ENCODE results near the gene DNAH12. TPM values are rescaled to one million over a fixed set of nuclear protein-coding genes. Genes with fewer than 3 reads are reported as not detected.
A peak's percentile ranks its signal among the peaks of the same experiment; 100 is the strongest.

DNAH12 gene
- total and polyA plus RNA-seq, 10 of the 15 experiments (the other 5 are each of a cell fraction or from before 2014, with no cell fraction given): under 0.01 to 0.35 (median 0.08) TPM

- intact Hi-C loops (cut with micrococcal nuclease; ENCODE audit: unreplicated experiment) (loop anchor here (10.0 kb wide), 1 partner anchor 329 kb away; no protein-coding TSS in a partner anchor), in situ Hi-C loops (cut with MboI) (no loop called here)
- no peak overlapping the region for H3K4me2 ChIP-seq (ENCODE audit: control insufficient read depth, insufficient read depth)
- no peaks in the 10 kb centered on the region for H3K27me3 ChIP-seq (replicated peaks in 1 of 2; ENCODE audit: control insufficient read depth in 2 of 2, insufficient read depth in 2 of 2, low read length in 1 of 2)
- no peak for DNase-seq (ENCODE audit: low read depth, low spot score)
- BruUV-seq (replicated peaks): no TSS peak
- WGBS (ENCODE audit: insufficient coverage, insufficient replicate concordance, low lambda C conversion rate, missing lambda C conversion rate): 27% methylated on average over 4 of the region's 4 CpGs
- TF ChIP-seq HCFC1 (IDR thresholded peaks at IDR 0.05; ENCODE audit: low read length) (no peak), RFX5 (IDR thresholded peaks at IDR 0.05; ENCODE audit: low read depth, low read length) (no peak), RUNX3 (IDR thresholded peaks at IDR 0.05; ENCODE audit: low read length) (no peak), MLLT1 (IDR thresholded peaks at IDR 0.05) (no peak), DPF2 (IDR thresholded peaks at IDR 0.05) (no peak), STAT1 (conservative IDR thresholded peaks at IDR 0.05) (no peak), ELK1 (IDR thresholded peaks at IDR 0.05; ENCODE audit: low read depth, low read length) (no peak), NKRF (conservative IDR thresholded peaks at IDR 0.05) (no peak), SMC3 (IDR thresholded peaks at IDR 0.05; ENCODE audit: borderline replicate concordance, low read length) (peak; percentile 32; the same call in 1 of the 2 replicates), MAX (IDR thresholded peaks at IDR 0.05; ENCODE audit: low read depth, low read length) (no peak), CTCF (IDR thresholded peaks at IDR 0.05 in 2 of 3, conservative IDR thresholded peaks at IDR 0.05 in 1 of 3; ENCODE audit: control insufficient read depth in 2 of 3, extremely low read depth in 1 of 3, insufficient read depth in 1 of 3, low read depth in 3 of 3, low read length in 3 of 3) (peak; percentile 21 to 29 (median 25); a peak in 4 of 6 replicates), RAD21 (IDR thresholded peaks at IDR 0.05; ENCODE audit: insufficient read depth, low read depth, low read length) (peak; percentile 21; the same call in 1 of the 2 replicates)
- no peak overlapping the region for H3K9ac ChIP-seq (ENCODE audit: control insufficient read depth, insufficient read depth, low read length)
- no peaks in the 10 kb centered on the region for H3K79me2 ChIP-seq (ENCODE audit: control insufficient read depth, insufficient read depth, low read length)
- no peaks in the 10 kb centered on the region for H4K20me1 ChIP-seq (ENCODE audit: control insufficient read depth, insufficient read depth)
- no peak for FAIRE-seq
- H2AFZ ChIP-seq (ENCODE audit: control insufficient read depth, low read depth, low read length): no peak overlapping the region
- H3K27ac ChIP-seq (ENCODE audit: control insufficient read depth, insufficient read depth): no peak overlapping the region
- ATAC-seq: peak; percentile 45; the same call in 2 of the 3 replicates
- no peaks in the 10 kb centered on the region for H3K36me3 ChIP-seq (ENCODE audit: control insufficient read depth in 2 of 2, insufficient read depth in 2 of 2, low read length in 1 of 2)
- POLR2A ChIA-PET: no interaction called here
- H3K9me3 ChIP-seq (replicated peaks; ENCODE audit: control insufficient read depth, insufficient read depth, low read length): no peaks in the 10 kb centered on the region
- H3K4me1 ChIP-seq (ENCODE audit: control insufficient read depth, insufficient read depth, low read length): no peaks in the 10 kb centered on the region
- RAD21 ChIA-PET (ENCODE audit: unreplicated experiment): no interaction called here
- CTCF ChIA-PET: interaction anchor here (0.6 to 2.7 kb wide), 3 partner anchors 36 to 264 kb away, joined by 3 to 7 read pairs (median 3); no protein-coding TSS in a partner anchor
- SMC1A ChIA-PET (ENCODE audit: uncharacterized antibody, unreplicated experiment): interaction anchor here (2.3 kb wide), 1 partner anchor 36 kb away, joined by 9 read pairs; no protein-coding TSS in a partner anchor
- no peak overlapping the region for H3K4me3 ChIP-seq
These were observed 110.1 kb downstream of the DNAH12 start for GRCh38 chr3:57434041-57434440.
